Superior temporal gyrus (tissue), 1 donor: Measurements from ENCODE around the gene CEP112.

Experiments used
- DNase-seq: peaks from one replicate; pipeline ENCODE4 v3.0.0-alpha.2; 2016; ENCODE audit errors: extremely low spot score

Gene CEP112

DNA sequence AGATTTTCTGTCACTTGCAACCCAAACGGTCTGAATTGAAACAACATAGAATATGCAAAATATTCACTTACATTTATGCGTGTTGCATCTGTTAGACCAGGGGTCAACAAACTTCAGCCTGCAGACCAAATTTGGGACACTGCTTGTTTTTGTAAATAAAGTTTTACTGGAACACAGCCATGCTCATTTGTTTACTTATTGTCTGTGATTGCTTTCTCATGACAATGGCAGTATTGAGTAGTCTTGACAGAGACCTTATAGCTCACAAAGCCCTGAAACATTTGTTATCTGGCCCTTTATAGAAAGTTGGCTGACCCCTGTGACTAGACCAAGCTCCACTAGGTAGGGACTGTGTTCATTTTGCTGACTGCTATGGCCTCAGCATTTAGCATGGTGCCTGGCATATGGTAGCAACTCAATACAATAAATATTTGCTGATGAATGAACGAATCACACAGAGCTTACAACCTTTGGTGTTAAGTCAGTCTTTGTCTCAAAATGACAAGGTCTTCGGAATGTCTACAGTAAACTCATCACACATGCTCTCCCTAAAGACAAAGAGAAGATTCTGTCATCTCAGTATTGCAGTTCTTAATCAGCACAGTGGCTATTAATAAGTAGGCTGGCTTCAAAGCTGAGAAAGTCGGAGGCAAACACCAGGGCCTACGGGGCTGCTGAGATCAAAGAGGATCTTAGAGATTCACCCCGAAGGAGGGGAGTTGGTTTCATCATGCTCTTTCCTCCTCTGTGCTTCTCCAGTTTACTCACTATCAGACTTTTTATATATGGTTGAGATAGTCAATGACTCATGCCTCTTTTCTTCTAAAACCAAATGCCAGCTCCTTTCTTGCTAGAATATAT is 535.3 kb downstream of the CEP112 start:
- DNase-seq: no peak

DNA sequence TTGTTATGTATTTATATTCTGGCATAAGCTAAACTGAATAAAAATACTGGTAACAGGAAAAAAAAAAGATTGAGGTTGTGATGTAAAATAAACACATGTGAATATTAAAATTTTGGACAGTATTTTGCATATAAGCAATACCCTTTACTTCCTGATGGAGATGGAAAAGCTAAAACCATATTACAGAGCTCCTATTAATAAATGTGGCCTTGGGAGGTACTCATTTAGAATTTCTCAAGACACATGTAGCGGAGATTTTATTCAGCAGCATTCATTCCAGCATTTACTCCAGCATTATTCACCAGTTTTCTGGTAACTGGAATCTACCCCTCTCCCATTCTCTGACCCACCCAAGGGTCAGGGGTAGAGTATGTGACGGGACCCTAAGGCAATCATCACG is 536.2 kb downstream of the CEP112 start:
- DNase-seq: no peak

DNA sequence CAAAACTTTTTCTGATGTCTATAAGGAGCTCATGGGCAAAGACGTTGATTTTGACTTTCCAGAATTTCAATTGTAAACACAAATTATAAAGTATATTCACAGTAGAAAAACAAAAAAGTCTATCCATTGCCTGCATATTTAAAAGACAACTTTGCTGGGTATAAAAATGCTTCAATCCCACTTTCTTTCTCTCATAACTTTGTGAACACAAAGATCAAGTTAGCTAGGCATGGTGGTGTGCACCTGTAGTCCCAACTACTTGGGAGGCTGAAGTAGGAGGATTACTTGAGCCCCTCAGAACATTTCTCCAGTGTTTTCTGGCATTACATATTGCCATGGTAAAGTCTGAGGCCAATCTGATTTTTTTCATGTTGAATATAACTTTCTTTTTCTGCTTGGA is 547.4 kb downstream of the CEP112 start:
- DNase-seq: no peak

DNA sequence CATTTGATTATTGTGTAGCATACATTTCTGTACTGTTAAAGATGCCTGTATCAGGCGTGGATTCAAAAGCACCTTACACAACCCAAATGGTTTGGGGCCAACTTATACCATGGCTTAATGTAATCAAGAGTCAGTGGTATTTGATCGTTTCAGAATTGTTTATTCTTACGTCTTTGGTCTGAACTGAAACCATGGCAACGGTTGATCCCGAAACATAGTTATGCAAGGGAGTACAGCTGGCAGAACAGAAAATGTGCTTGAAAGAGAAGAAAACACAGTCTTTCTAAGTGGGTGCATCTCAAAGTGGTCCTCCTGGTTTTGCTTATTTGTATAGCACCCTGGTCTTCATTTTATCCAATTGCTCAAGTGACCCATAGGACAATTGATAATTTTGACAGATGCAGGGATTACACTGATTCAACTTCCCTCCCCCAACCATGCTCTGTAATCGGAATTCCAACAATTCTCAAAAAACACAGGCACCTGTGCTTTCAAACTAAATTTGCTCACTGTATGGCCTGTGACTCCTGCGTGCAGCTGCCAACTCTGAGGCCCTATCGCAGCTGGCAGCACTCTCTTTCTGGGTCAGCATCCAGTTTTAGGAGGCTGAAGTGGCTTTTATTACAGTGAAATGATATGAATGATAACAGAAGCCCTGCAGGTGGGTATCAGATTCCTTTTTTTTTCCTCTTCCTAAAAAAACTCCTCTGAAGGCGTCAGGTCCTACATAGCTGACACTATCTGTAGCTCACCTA is 553.5 kb downstream of the CEP112 start:
- peak; percentile 53 for DNase-seq

DNA sequence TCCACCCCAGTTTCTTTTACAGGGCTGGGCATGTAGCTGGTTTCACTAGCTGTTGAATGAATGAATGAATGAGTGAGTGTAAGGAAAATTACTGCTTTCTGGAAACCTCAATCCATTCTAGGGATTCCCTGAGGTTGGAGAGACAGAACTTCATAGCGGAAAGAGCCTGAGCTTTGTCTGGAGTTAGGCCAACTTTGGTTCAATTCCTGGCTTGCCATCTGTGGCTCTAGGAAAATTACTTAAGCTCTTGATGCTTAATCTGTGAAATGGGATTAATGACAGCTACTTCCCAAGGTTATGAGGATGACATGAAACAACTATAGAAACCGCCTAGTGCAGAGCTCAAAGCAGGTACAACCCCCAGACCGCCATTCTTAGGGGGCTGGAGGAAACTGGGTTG is 554.1 kb downstream of the CEP112 start:
- DNase-seq: peak; percentile 42

DNA sequence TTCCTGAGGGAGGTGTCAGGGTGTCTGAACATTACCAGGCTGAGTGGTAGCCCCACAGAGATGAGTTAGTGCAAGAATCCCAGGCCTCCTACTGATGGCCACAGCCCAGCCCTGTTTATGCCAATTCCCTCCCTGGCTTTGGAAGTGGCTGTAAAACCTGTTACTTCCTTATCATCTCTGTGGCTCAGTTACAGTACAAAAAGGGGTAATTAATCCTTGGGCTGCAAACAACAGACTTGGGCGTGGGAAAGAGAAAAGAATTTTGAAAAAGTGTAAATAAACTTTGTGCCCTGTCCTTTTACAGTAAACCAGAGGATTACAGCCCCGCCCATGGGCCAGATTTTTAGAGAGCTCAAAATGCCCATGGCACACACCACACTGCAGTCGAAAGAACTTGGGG is 557.4 kb downstream of the CEP112 start:
- DNase-seq: no peak

DNA sequence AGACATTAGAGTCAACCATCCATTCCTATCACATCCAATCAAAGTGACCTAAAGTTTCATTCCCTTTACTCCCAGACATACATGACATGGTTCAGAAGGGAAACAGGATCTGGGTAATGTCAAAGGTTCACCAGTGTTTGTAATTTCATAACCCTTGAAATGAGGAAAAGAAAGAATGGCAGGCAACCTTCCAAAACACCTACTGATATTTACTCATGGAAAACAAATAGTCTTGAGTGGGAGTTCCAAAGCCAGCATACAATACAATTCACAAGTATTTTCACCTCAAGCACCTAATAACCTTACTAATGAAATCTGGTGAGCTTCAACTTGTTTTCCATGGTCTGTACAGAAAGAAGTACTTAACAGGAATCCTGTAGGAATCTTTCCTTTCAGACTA is 557.9 kb downstream of the CEP112 start:
- DNase-seq: no peak

DNA sequence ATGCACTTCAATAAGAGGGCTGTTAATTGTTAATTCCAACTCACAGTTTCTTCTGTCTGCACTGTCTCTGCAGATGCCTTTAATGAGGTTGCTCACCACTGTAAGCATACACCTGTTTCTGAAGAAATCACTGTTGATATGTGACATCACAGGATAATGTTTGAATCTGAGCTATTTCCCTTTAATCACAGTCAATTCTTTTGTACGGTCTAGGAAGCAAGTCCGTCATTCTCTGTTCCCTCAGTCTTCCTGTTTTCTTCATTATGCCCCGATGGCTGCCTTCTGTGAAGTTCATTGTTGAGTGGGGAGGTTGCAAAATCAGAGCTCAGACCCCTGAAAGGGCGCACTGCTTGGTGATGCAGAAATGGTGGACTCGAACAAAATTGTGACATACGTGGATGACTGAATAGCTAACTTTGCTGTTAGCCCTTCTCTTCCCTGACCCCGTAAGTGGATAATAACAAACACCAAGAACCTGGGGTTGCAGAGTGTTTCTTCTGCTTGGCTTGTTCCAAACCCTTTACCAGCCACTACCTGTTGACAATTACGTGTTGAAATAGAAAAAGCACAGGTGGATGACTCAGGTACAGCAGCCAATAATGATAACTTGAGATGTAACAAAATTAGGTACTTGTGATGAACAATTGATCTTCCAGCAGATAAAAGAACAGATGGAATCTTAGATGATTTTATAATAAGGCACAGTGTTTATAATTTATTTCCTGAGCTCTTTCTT is 558.6 kb downstream of the CEP112 start:
- no peak for DNase-seq

DNA sequence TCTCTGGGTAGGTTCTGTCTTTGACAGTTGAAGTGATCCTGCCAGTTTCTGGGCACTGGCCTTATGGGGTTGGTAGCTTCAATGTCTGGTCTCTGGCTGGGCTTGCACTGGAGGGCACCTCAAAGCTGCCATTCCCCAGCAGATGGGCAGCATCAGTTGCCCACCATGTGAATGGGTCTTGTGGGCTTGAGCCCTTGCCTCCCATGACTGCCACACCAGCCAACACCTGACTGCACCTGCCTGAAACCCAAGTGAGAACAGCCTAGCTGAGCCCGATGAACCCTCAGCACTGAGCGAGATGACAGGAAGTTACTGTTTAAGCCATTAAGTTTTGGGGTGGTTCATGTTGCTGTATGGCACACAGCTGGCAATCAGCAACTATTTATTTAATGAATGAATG is 561.4 kb downstream of the CEP112 start:
- no peak for DNase-seq

DNA sequence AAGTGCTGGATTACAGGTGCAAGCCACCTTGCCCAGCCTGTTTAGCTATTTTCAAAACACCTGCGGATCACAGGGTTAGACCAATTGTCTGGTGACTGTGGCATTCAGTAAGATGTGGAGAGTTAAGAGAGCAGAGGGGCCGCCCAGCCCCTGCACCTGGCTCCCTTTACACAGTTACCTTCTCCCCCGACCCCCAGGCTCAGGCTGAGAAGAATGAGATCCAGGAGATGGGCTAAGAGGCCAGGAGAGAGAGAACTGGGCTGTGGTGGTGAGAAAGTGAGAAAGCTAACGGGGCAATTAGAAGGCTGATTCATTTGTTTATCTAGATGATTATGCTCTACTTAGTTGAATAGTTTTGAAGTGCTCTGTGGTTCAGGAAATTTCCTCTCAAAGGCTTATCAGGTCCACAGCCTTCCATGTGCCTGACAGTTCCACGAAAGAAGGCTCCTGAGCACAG is 562.7 kb downstream of the CEP112 start:
- DNase-seq: no peak

DNA sequence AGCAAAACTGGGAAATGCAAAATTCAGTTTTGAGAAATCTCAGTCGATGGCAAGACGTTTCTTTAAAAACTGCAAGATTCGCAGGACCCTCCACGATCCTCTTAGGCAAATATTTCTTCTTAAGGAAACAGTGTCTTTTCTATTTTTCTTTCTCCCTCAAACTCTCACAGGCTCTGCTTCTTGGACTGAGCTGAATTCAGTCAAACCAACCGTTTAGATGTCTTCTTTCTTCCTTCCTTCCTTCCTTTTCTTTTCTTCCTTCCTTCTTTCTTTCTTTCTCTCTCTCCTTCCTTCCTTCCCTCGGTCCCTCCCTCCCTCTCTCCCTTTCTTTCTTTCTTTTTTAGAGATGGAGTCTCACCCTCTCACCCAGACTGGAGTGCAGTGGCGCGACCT is 563.3 kb downstream of the CEP112 start:
- no peak for DNase-seq

DNA sequence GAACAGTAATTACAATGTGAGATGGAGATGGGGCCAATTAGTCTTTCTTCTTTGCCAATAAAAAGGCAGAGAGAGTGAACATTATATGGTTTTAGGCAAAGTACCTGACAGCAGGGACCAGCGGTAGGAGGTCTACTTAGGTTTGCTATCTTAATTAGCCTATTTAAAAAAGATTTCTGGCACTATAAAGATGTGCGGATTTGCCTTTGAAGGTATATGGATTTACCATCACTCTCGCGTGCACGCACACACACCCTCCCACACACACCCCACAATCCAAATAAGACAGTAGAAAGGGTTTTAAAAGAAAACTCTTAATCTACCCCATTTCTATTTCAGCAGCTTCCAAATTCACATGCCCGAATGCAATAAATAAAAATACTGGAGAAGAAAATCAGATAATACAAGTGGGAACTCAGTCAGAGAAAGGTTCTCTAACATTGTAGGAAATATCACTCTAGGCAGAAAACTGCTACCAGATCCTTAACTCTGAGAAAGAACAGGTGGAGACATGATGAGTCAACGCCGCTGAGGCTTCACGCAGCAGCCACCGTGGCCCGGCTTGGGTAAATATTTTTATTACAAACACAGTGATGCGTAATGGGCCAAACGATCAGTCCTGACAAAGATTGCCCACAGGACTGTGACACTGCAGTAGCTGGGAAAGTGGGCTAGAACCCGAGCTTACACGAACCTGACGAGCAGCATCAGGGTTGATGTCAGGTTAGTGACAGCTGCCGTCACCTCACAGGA is 563.9 kb downstream of the CEP112 start:
- no peak for DNase-seq

DNA sequence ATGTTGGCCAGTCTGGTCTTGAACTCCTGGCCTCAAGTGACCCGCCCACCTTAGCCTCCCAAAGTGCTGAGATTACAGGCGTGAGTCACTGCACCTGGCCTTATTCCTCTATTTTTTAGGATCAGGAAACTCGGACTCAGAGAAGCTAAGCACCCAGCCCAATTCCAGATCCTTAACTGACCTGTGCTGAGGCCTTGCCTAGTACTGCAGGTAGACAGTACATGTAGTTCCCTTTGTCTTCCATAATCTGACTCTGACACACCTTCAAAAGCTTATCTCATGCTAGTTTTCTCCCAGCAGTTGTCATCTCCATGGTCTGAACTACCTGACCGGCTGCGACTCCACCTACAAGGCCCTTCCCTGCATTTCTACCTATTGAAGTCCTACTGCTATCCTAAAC is 564.8 kb downstream of the CEP112 start:
- DNase-seq: no peak

DNA sequence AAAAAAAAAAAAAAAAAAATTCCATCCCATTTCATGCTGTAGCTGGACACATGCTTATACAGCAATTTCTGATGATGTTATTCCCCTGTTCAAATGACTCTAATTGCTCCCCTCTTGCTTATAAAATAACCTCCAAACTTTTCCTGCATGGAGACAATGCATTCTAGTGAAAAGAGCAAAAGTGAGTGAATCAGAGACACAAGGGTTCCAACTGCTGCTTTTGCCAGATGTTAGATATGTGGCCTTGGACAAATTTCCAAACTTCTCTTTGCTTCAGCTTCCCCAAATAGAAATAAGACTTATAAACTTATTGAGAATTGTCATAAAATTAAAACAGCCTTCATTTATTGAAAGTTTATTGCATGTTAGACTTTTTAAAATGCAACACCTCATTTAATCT is 565.5 kb downstream of the CEP112 start:
- DNase-seq: no peak

DNA sequence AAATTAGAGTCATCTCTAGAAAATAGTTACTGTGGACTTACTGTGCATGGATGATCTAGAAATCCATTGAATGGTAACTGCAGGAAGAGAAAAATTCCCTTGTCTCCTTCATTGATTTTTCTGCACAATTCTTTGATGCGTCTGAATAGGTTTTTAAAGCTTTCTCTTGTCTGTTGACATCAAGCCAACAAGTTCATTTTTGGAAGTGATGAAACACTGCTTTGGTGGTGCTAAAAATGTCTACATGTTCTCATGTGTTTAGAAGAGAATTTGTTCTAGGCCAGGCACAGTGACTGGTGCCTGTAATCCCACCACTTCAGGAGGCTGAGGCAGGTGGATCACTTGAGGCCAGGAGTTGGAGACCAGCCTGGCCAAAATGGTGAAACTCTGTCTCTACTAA is 573.4 kb downstream of the CEP112 start:
- peak; percentile 63 for DNase-seq

DNA sequence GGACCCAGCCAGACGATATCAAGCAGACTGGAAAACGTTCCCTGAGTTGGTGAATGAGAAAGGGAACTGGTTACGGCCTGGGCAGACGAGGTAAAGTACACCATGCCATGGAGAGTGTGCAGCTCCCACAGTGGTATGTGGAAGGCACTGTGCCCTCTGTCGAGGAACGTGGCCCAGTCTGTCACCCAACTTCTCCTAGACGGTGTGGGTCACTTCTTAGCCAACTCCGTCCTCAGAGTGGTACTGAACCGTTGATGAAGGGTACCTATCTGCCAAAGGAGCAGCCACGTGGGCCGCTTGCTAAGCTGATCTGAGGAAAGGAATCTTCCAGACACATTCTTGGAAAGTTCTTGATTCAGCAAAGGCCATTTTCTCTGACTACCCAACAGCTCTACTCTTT is 574.4 kb downstream of the CEP112 start:
- no peak for DNase-seq

DNA sequence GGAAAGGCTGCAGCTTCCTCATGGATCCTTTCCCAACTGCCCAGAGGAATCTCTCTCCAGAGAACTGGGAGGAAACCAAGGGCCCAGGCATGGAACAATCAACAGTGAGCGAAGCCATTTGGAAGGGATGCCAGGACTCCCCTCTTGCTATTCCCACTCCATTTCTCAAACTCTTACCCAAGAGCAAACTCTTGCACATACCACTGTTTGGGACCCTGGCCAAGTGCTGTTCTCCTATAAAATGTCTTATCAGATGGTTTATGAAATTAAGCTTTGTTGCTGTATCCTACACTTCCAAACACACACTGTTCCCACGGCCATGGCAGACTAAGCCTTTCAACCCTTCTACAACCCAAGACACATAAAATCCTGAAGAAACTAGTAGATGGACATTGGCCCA is 582.2 kb downstream of the CEP112 start:
- no peak for DNase-seq

DNA sequence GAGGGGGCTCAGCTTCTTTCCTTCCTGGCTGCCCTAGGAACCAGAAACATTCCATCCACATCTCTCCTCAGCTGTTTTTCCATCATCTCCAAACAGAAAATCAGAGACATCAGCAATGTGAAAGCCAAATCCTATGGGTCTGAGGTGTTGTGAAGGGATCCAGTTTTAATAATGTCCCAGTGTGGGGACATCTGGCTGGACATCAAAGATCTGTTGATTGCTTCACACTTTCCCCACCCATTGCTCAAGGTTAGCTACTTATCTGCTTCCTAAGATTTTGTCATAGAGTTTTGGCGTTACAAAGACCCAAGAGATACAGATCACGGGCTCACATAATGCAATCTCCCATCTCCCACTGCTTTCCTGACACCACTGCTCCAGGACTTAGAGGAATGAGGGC is 582.6 kb downstream of the CEP112 start:
- no peak for DNase-seq

DNA sequence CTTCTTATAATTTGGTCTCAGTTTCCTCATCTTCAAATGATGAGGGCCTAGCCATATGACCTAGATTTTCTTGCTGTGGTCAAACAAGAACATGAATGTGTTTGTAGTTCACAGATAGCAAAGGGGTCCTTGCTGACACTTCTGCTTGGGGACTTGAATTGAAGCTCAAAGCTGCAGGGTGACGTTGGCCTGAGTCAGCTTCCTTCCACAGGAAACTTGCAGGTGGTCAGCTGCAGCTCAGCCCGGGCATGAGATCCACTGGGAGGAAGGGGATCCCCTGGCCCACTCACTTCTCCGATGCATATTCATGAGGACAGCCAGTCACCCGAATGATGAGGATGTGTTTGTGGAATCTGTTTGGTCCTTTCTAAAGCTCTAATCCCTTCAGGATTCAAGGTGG is 587.9 kb downstream of the CEP112 start:
- no peak for DNase-seq

DNA sequence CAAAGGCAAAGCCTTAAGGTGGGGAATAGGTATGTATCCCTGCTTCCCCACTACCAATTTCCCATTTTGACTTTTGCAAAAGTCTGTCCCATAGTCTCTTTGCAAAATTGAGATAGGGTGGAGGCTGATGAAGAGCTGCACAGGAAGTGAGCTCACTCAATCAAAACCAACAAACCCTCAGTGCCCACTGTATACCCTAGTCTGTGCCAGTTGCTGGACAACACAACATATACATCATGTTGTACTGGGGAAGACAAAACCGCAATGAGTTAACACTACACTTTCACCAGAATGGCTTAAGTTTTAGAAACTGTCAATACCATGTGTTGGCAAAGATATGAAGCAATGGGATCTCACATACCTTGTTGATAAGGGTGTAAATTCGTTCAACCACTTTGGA is 590.1 kb downstream of the CEP112 start:
- no peak for DNase-seq

DNA sequence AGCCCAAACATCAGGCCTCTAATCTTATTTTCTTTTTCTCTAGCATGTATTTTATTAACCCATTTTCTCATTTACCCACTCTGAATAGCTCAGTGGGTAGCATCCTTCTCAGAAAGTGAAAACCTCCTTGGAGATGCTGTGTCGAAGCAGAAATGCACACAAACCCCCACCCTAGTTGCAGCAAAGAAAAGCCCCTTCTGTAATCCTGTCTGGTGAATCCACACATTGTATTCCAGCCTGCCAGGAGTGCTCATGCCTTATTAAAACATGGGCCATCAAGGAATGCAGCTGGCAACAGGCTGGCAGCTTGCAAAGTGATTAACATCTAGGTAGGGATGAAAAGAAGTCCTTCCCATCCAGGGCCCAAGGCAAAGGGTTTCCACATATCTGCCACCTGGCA is 590.8 kb downstream of the CEP112 start:
- no peak for DNase-seq

DNA sequence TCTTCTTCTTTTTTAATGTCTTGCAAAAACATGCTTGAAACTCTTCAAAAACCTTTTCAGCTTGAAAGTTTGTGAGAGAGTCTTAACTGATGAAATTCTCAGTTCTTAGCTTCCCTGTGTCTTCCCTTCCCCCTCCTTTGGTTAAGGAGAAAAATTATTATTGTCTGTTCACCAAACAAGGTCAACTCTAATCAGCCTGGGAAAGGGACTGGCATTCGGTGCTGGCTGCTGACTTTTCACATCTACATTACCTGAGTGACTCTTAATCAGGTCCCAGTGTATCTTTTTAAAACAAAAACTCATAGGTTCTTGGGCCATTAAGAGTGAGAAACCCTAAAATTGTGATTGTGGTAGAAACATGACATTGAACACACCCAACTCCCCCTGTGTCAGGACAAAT is 591.4 kb downstream of the CEP112 start:
- DNase-seq: no peak
